SK-N-SH (cell line): Measurements from ENCODE around the gene PPP2R5C. TPM values are rescaled to one million over a fixed set of nuclear protein-coding genes. Genes with fewer than 3 reads are reported as not detected.

ENCODE experiments used
- CTCF ChIA-PET: fragments of 300-600, 350-600 bp; formaldehyde crosslinking; extraction: SDS; loops from one replicate; lab custom pipeline; 2021; lab: Yijun Ruan, JAX
- POLR2A ChIA-PET: fragments of 350-600 bp; sonication (Branson Sonifier 250); formaldehyde crosslinking; extraction: SDS; loops from one replicate; lab custom pipeline; 2020; ENCODE audit warnings: antibody characterized with exemption, inconsistent platforms; lab: Yijun Ruan, JAX
- DNase-seq: peaks from one replicate; pipeline ENCODE4 v3.0.0; 2012
- H2AFZ ChIP-seq: fragments of 200-600 bp; sonication (generic); 2 replicates; pipeline ENCODE4 v1.8.1; 2016; ENCODE audit warnings: antibody characterized with exemption, mild to moderate bottlenecking, low read depth
- H3F3A ChIP-seq: fragments of 200-600 bp; sonication (generic); replicated peaks from 2 replicates; pipeline ENCODE3; 2016; ENCODE audit warnings: antibody characterized with exemption, mild to moderate bottlenecking; ENCODE audit not compliant: insufficient read depth
- H3K27ac ChIP-seq, 2 experiments: fragments of 200-500 bp in 1 of 2; fragments of 200-600 bp in 1 of 2; sonication (Bioruptor generic) in 1 of 2; sonication (generic), shearing (Covaris generic) in 1 of 2; 2 replicates each; pipeline versions ENCODE4 v1.5.1 to v1.6.1; 2014 to 2016; ENCODE audit warnings: low read depth in 2 of 2, inconsistent platforms in 1 of 2, low read length in 1 of 2, mild to moderate bottlenecking in 1 of 2, mixed read lengths in 1 of 2
- H3K27me3 ChIP-seq: fragments of 200-600 bp; sonication (generic), shearing (Covaris generic); 2 replicates; pipeline ENCODE4 v1.6.1; 2016; ENCODE audit warnings: mixed run types; ENCODE audit not compliant: insufficient read depth
- H3K36me3 ChIP-seq, 2 experiments: fragments of 200-500 bp in 1 of 2; fragments of 200-600 bp in 1 of 2; sonication (Bioruptor generic) in 1 of 2; sonication (generic) in 1 of 2; replicated peaks in 1 of 2; 2 replicates each; pipeline versions ENCODE3 to v1.5.1; 2014 to 2016; ENCODE audit warnings: low read length in 1 of 2, mild to moderate bottlenecking in 1 of 2; ENCODE audit not compliant: insufficient read depth in 2 of 2, control insufficient read depth in 1 of 2
- H3K4me1 ChIP-seq, 2 experiments: fragments of 200-500 bp in 1 of 2; fragments of 200-600 bp in 1 of 2; sonication (Bioruptor generic) in 1 of 2; sonication (generic), shearing (Covaris generic) in 1 of 2; 2 replicates each; pipeline versions ENCODE4 v1.5.1 to v1.6.1; 2014 to 2016; ENCODE audit warnings: low read depth in 1 of 2, low read length in 1 of 2, mixed run types in 1 of 2; ENCODE audit not compliant: insufficient read depth in 2 of 2, control insufficient read depth in 1 of 2
- H3K4me2 ChIP-seq: fragments of 200-600 bp; sonication (generic), shearing (Covaris generic); 2 replicates; pipeline ENCODE4 v1.6.1; 2017; ENCODE audit warnings: mixed run types
- H3K4me3 ChIP-seq, 2 experiments: fragments of 200-500 bp in 1 of 2; fragments of 200-600 bp in 1 of 2; sonication (Bioruptor generic) in 1 of 2; sonication (generic), shearing (Covaris generic) in 1 of 2; 2 replicates each; pipeline versions ENCODE4 v1.5.1 to v1.8.1; 2014 to 2016; ENCODE audit warnings: low read depth in 2 of 2, inconsistent platforms in 1 of 2, low read length in 1 of 2, mild to moderate bottlenecking in 1 of 2, mixed read lengths in 1 of 2, moderate library complexity in 1 of 2
- H3K79me2 ChIP-seq: fragments of 200-600 bp; sonication (generic); 2 replicates; pipeline ENCODE4 v1.8.1; 2017; ENCODE audit warnings: mild to moderate bottlenecking; ENCODE audit not compliant: insufficient read depth
- H3K9ac ChIP-seq: fragments of 200-600 bp; sonication (generic); 2 replicates; pipeline ENCODE4 v1.6.1; 2017; ENCODE audit warnings: mixed run types
- H3K9me2 ChIP-seq: fragments of 200-600 bp; sonication (generic); 2 replicates; pipeline ENCODE4 v1.6.1; 2017; ENCODE audit warnings: mixed run types
- H3K9me3 ChIP-seq: fragments of 200-600 bp; sonication (generic); 2 replicates; pipeline ENCODE4 v1.6.1; 2017; ENCODE audit warnings: mixed run types, mild to moderate bottlenecking, moderate library complexity
- H4K20me1 ChIP-seq: fragments of 200-600 bp; sonication (generic); 2 replicates; pipeline ENCODE4 v1.6.1; 2017; ENCODE audit warnings: mild to moderate bottlenecking, mixed run types; ENCODE audit not compliant: insufficient read depth
- FOSL2 ChIP-seq: IDR thresholded peaks from 2 replicates; pipeline ENCODE4 v1.4.0; 2012; ENCODE audit warnings: low read depth, mild to moderate bottlenecking, moderate library complexity, borderline replicate concordance
- JUND ChIP-seq: IDR thresholded peaks from 2 replicates; pipeline ENCODE4 v1.4.0; 2012
- NFIC ChIP-seq: IDR thresholded peaks from 2 replicates; pipeline ENCODE4 v1.4.0; 2012; ENCODE audit warnings: borderline replicate concordance
- POLR2AphosphoS5 ChIP-seq: IDR thresholded peaks from 2 replicates; pipeline ENCODE4 v1.6.1; 2012; ENCODE audit warnings: low read depth, low read length
- RAD21 ChIP-seq: IDR thresholded peaks from 2 replicates; pipeline ENCODE4 v1.6.1; 2012; ENCODE audit warnings: mild to moderate bottlenecking, low read length
- TCF12 ChIP-seq: IDR thresholded peaks from 2 replicates; pipeline ENCODE4 v1.4.0; 2012
- WGBS: methylation state at CpG from one replicate; pipeline ENCODE4 v1.1.6; 2017; ENCODE audit warnings: low lambda C conversion rate; 5-methylcytosine and 5-hydroxymethylcytosine counted together
- polyA plus RNA-seq, 3 experiments: library from polyadenylated mRNA; depleted of rRNA; stranded (reverse); fragments of >200 nt; gene quantifications; 2 replicates each; pipeline ENCODE4 v1.2.3, GENCODE V29; 2012
- TF ChIP-seq, protein P1 (sequence below): fragments of 200-600 bp; sonication (generic); IDR thresholded peaks from 2 replicates; pipeline ENCODE4 v1.6.1; 2017; ENCODE audit warnings: antibody characterized with exemption, mild to moderate bottlenecking, moderate library complexity
- TF ChIP-seq, protein P2 (sequence below): IDR thresholded peaks from 2 replicates; pipeline ENCODE4 v1.6.1; 2012; ENCODE audit warnings: mild to moderate bottlenecking, low read depth, low read length, moderate library complexity

The PPP2R5C gene
- polyA plus RNA-seq, 1 of the 3 experiments (the other 2 are of a cell fraction): 43.7 TPM

DNA sequence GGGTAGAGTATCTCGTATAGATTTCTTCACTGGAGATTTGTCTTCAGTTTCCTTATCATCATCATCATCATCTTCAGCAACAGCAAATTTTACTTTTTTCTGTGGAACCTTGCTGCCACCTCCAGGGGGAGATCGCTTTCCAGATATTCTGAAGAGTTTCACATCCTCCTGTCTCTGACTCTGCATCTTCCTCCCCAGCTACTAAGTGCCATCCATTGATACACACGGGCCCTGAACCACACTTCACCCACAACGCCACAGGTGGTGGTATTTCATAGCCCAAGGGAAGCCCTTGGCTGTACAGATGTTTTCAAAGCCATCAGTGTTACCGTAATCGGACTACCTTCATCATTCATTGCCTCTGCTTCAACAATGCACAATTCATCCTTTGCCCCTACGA, 82.2 kb downstream of the PPP2R5C start:
- no peak for DNase-seq
- no peaks in the 10 kb centered on the region for H3F3A ChIP-seq
- H3K4me2 ChIP-seq: no peak overlapping the region
- peaks cover 0 to 61% of the 10 kb centered on the region in 2 experiments; a peak in 2 of 4 replicates for H3K4me1 ChIP-seq
- H3K9ac ChIP-seq: no peak overlapping the region
- H2AFZ ChIP-seq: no peak overlapping the region
- H3K9me3 ChIP-seq: no peaks in the 10 kb centered on the region
- ChIA-PET CTCF (interaction anchor here (1.2 kb wide), 2 partner anchors 35 to 73 kb away, joined by 3 to 4 read pairs; no protein-coding TSS in a partner anchor), POLR2A (no interaction called here)
- peaks cover 54% of the 10 kb centered on the region for H4K20me1 ChIP-seq
- no peaks in the 10 kb centered on the region for H3K27me3 ChIP-seq
- peaks cover 92% of the 10 kb centered on the region for H3K79me2 ChIP-seq
- H3K27ac ChIP-seq: peak overlapping the region in 1 of 2 experiments; percentile 89; a peak in 2 of 4 replicates
- peaks cover 2 to 18% of the 10 kb centered on the region in 2 experiments for H3K36me3 ChIP-seq
- H3K4me3 ChIP-seq: no peak overlapping the region
- no peak for TF ChIP-seq TCF12
- TF ChIP-seq, protein P1, sequence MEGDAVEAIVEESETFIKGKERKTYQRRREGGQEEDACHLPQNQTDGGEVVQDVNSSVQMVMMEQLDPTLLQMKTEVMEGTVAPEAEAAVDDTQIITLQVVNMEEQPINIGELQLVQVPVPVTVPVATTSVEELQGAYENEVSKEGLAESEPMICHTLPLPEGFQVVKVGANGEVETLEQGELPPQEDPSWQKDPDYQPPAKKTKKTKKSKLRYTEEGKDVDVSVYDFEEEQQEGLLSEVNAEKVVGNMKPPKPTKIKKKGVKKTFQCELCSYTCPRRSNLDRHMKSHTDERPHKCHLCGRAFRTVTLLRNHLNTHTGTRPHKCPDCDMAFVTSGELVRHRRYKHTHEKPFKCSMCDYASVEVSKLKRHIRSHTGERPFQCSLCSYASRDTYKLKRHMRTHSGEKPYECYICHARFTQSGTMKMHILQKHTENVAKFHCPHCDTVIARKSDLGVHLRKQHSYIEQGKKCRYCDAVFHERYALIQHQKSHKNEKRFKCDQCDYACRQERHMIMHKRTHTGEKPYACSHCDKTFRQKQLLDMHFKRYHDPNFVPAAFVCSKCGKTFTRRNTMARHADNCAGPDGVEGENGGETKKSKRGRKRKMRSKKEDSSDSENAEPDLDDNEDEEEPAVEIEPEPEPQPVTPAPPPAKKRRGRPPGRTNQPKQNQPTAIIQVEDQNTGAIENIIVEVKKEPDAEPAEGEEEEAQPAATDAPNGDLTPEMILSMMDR: peak; percentile 31; the same call in 1 of the 2 replicates
- 0 out of 2 replicates have a peak, but pooled peaks have one; percentile 21 for TF ChIP-seq RAD21
- no peaks in the 10 kb centered on the region for H3K9me2 ChIP-seq
- WGBS: 91% methylated on average over 7 of the region's 7 CpGs

DNA sequence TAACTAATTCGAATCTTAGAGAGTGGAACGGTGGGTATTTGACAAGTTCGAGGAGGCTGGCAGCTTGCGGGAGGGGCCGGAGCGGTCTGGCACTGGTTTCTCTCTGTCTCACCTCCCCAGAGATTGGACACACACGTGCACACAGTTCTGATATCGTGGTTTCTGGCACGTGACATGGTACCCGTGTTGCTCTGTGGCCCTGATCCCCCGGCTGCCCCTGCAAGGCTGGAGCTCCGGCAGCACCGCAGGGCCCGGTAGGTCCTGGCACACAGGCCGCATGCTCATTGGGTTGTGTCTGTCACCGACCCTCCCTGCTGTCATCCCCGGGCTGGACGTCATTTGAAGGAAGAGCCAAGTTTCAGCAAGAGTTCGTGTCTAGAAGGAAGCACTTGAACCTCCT, 82.7 kb downstream of the PPP2R5C start:
- ChIA-PET POLR2A (no interaction called here), CTCF (interaction anchor here (1.2 kb wide), 2 partner anchors 36 to 73 kb away, joined by 3 to 4 read pairs; no protein-coding TSS in a partner anchor)
- Histone ChIP-seq H3K4me3 (no peak overlapping the region), H3K79me2 (peaks cover 92% of the 10 kb centered on the region), H3K4me1 (peaks cover 0 to 61% of the 10 kb centered on the region in 2 experiments; a peak in 2 of 4 replicates), H3F3A (no peaks in the 10 kb centered on the region), H3K36me3 (peaks cover 2 to 18% of the 10 kb centered on the region in 2 experiments), H3K27ac (peak overlapping the region in 1 of 2 experiments; percentile 89; a peak in 2 of 4 replicates), H3K9ac (no peak overlapping the region), H3K9me3 (no peaks in the 10 kb centered on the region), H4K20me1 (peaks cover 60% of the 10 kb centered on the region), H3K9me2 (no peaks in the 10 kb centered on the region), H3K4me2 (no peak overlapping the region), H3K27me3 (no peaks in the 10 kb centered on the region), H2AFZ (no peak overlapping the region)
- no peak for TF ChIP-seq POLR2AphosphoS5
- TF ChIP-seq JUND: no peak
- no peak for TF ChIP-seq FOSL2
- TF ChIP-seq, protein P2, sequence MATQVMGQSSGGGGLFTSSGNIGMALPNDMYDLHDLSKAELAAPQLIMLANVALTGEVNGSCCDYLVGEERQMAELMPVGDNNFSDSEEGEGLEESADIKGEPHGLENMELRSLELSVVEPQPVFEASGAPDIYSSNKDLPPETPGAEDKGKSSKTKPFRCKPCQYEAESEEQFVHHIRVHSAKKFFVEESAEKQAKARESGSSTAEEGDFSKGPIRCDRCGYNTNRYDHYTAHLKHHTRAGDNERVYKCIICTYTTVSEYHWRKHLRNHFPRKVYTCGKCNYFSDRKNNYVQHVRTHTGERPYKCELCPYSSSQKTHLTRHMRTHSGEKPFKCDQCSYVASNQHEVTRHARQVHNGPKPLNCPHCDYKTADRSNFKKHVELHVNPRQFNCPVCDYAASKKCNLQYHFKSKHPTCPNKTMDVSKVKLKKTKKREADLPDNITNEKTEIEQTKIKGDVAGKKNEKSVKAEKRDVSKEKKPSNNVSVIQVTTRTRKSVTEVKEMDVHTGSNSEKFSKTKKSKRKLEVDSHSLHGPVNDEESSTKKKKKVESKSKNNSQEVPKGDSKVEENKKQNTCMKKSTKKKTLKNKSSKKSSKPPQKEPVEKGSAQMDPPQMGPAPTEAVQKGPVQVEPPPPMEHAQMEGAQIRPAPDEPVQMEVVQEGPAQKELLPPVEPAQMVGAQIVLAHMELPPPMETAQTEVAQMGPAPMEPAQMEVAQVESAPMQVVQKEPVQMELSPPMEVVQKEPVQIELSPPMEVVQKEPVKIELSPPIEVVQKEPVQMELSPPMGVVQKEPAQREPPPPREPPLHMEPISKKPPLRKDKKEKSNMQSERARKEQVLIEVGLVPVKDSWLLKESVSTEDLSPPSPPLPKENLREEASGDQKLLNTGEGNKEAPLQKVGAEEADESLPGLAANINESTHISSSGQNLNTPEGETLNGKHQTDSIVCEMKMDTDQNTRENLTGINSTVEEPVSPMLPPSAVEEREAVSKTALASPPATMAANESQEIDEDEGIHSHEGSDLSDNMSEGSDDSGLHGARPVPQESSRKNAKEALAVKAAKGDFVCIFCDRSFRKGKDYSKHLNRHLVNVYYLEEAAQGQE: no peak
- no peak for TF ChIP-seq NFIC
- DNase-seq: no peak
- 90% methylated on average over 12 of the region's 19 CpGs for WGBS
